Kidney (tissue), 14 donors: Measurements from ENCODE around the gene DLGAP1. TPM values are rescaled to one million over a fixed set of nuclear protein-coding genes. Genes with fewer than 3 reads are reported as not detected.

ENCODE experiments used
- DNase-seq, 5 donors: peaks; one replicate each; pipeline ENCODE4 v3.0.0-alpha.2; 2013 to 2020
- FAIRE-seq: peaks from 2 replicates; lab custom pipeline; 2012; peaks lifted over from hg19 to GRCh38; lab: Jason Lieb, UNC
- H3K27ac ChIP-seq, 2 donors: one replicate each; pipeline ENCODE4 v1.7.0; 2013; ENCODE audit warnings: low read depth in 2 of 2, low read length in 2 of 2, inconsistent platforms in 1 of 2
- H3K27me3 ChIP-seq: one replicate; pipeline ENCODE4 v1.7.1; 2013; ENCODE audit warnings: low read length, inconsistent platforms; ENCODE audit not compliant: control insufficient read depth, insufficient read depth
- H3K36me3 ChIP-seq, 3 donors: one replicate each; pipeline versions ENCODE4 v1.7.0 to v1.7.1; 2013; ENCODE audit warnings: low read length in 3 of 3, control low read depth in 1 of 3, inconsistent platforms in 1 of 3; ENCODE audit not compliant: insufficient read depth in 3 of 3, control insufficient read depth in 2 of 3
- H3K4me1 ChIP-seq, 3 donors: one replicate each; pipeline versions ENCODE4 v1.7.0 to v1.7.1; 2013; ENCODE audit warnings: low read length in 3 of 3, inconsistent platforms in 1 of 3, low read depth in 1 of 3; ENCODE audit not compliant: control insufficient read depth in 2 of 3, insufficient read depth in 2 of 3
- H3K4me3 ChIP-seq, 3 donors: one replicate each; pipeline versions ENCODE4 v1.7.0 to v1.8.1; 2013; ENCODE audit warnings: low read length in 3 of 3, control low read depth in 1 of 3, inconsistent platforms in 1 of 3
- H3K9ac ChIP-seq, 3 donors: one replicate each; pipeline versions ENCODE4 v1.7.0 to v1.7.1; 2013; ENCODE audit warnings: low read length in 3 of 3, control low read depth in 1 of 3, inconsistent platforms in 1 of 3
- H3K9me3 ChIP-seq, 3 donors: one replicate each; pipeline versions ENCODE4 v1.7.0 to v1.7.1; 2013; ENCODE audit warnings: low read length in 3 of 3, control low read depth in 1 of 3, inconsistent platforms in 1 of 3; ENCODE audit not compliant: control insufficient read depth in 2 of 3, insufficient read depth in 1 of 3
- intact Hi-C: fragments of 100-400 bp; cut with DNase I; formaldehyde crosslinking; loops from one replicate; pipeline ENCODE4 v1.11.1; 2022
- polyA plus RNA-seq: library from polyadenylated mRNA; stranded (reverse); fragments of 350-450 nt; fragmentation: Illumina TruSeq; extraction: RNeasy Lipid Tissue Mini Kit (QIAGEN cat#74804); gene quantifications from one replicate; pipeline ENCODE4 v1.2.3, GENCODE V29; 2014; ENCODE audit warnings: low read depth, low replicate concordance; ENCODE audit not compliant: insufficient read depth
- total RNA-seq: library from RNA; stranded (reverse); fragmentation: NEBNext Ultra II Directional; extraction: Animal tissue kit (Norgen Biotek cat#: 25700); gene quantifications from one replicate; pipeline ENCODE4 v1.2.1, GENCODE V29; 2021
- TF ChIP-seq, protein P1 (sequence below): IDR thresholded peaks from 3 replicates; pipeline ENCODE4 v1.5.1; 2012; ENCODE audit warnings: mild to moderate bottlenecking, moderate library complexity, borderline replicate concordance; ENCODE audit not compliant: insufficient read depth; ENCODE audit errors: extremely low read depth
- donor health status: control.
- donor health status: control.
- donor health status: control.
- donor health status: control.
- donor health status: control.
- donor health status: DM: yes; HTN: yes; CAD: no.
- donor health status: Normal renal cell carcinoma (clear cell type).

The DLGAP1 gene
- total and polyA plus RNA-seq, 2 donors from 2014 or later, result 1.2 to 32.8 TPM

GRCh38 chr18:3806656-3807055 lies 648.5 kb downstream of the DLGAP1 start:
- no peaks in the 10 kb centered on the region for H3K4me1 ChIP-seq
- H3K9me3 ChIP-seq, result no peaks in the 10 kb centered on the region
- H3K36me3 ChIP-seq, result no peaks in the 10 kb centered on the region
- H3K9ac ChIP-seq, result no peak overlapping the region
- intact Hi-C loops, result no loop called here
- no peaks in the 10 kb centered on the region for H3K27me3 ChIP-seq
- DNase-seq (peak in 4 of 5 donors; percentile 66 to 85 (median 78)), FAIRE-seq (no peak)
- TF ChIP-seq, protein P1, sequence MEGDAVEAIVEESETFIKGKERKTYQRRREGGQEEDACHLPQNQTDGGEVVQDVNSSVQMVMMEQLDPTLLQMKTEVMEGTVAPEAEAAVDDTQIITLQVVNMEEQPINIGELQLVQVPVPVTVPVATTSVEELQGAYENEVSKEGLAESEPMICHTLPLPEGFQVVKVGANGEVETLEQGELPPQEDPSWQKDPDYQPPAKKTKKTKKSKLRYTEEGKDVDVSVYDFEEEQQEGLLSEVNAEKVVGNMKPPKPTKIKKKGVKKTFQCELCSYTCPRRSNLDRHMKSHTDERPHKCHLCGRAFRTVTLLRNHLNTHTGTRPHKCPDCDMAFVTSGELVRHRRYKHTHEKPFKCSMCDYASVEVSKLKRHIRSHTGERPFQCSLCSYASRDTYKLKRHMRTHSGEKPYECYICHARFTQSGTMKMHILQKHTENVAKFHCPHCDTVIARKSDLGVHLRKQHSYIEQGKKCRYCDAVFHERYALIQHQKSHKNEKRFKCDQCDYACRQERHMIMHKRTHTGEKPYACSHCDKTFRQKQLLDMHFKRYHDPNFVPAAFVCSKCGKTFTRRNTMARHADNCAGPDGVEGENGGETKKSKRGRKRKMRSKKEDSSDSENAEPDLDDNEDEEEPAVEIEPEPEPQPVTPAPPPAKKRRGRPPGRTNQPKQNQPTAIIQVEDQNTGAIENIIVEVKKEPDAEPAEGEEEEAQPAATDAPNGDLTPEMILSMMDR, result no peak
- no peak overlapping the region for H3K27ac ChIP-seq
- H3K4me3 ChIP-seq, result no peak overlapping the region

DNA sequence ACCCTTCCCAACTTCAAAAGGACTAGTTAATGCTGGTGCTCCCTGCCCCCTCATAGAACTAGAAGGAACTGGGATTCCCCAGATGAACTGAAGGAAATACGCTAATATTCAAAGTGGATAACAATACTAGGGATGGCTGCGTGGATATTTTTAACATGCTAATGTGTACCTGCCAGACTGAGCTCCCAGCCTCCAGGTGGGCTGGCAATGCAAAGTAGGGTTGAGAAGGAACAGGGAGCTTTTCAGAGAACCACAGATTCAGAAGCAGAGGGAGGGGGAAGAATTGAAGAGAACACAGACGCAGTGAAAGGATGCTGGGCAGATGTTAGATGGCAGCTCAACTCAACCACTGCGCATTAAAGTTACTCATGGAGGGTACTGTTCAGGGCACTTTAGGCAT lies 650.8 kb downstream of the DLGAP1 start:
- Histone ChIP-seq H3K4me1 (no peaks in the 10 kb centered on the region), H3K36me3 (no peaks in the 10 kb centered on the region), H3K27me3 (no peaks in the 10 kb centered on the region), H3K9ac (no peak overlapping the region), H3K9me3 (no peaks in the 10 kb centered on the region), H3K27ac (no peak overlapping the region), H3K4me3 (no peak overlapping the region)
- DNase-seq (no peak), FAIRE-seq (no peak)
- TF ChIP-seq, protein P1, result no peak
- intact Hi-C loops, result no loop called here

- TF ChIP-seq, protein P1, result no peak
- Histone ChIP-seq H3K9me3 (no peaks in the 10 kb centered on the region), H3K4me3 (no peak overlapping the region), H3K27me3 (no peaks in the 10 kb centered on the region), H3K4me1 (peaks cover 0 to under 1% (median 0%) of the 10 kb centered on the region in 3 donors), H3K9ac (no peak overlapping the region), H3K36me3 (no peaks in the 10 kb centered on the region), H3K27ac (no peak overlapping the region)
- no peak for FAIRE-seq
- no peak for DNase-seq
- intact Hi-C loops, result no loop called here
These were observed 651.8 kb downstream of the DLGAP1 start for GRCh38 chr18:3803350-3803749.

DNA sequence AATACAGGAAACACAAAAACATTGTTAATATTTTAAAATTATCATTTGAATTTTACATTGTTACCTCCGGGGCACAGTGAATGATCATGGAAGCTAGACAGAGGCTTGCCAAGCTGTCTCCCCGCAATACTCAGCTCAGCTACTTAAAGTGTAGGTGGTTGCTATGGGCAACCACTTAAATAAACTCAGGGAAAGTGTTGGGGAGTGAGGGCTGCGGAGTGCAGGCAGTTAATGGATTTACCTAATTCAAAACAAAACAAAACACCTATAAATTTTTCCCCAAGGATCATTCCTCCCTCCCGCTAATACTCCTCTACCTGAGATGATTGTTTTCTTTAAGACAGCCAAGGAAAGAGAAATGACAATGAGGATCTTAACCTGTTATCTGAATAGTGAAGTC lies 655.6 kb downstream of the DLGAP1 start:
- H3K9ac ChIP-seq, result no peak overlapping the region
- peak in 3 of 5 donors; percentile 59 to 85 (median 79) for DNase-seq
- no peak for FAIRE-seq
- no peaks in the 10 kb centered on the region for H3K27me3 ChIP-seq
- no peaks in the 10 kb centered on the region for H3K9me3 ChIP-seq
- H3K27ac ChIP-seq, result no peak overlapping the region
- H3K4me1 ChIP-seq, result peaks cover 0 to 3% (median 0%) of the 10 kb centered on the region in 3 donors
- TF ChIP-seq, protein P1, result no peak
- H3K4me3 ChIP-seq, result no peak overlapping the region
- intact Hi-C loops, result no loop called here
- H3K36me3 ChIP-seq, result no peaks in the 10 kb centered on the region
